ENCODE results near the gene TCEANC2.
"Not testable (repeated sequence)": the region's sequence is repeated elsewhere in the genome, so short reads cannot be mapped to it uniquely, and the experiment has no call there.

The TCEANC2 gene

GRCh38 chr1:54052934-54053744, at the start of gene TCEANC2, which contains the start of gene TMEM59:
TCEANC2 (plus strand) TSS chr1:54053608; CDS start chr1:54054423, 815 bp downstream.
TMEM59 (minus strand) TSS chr1:54053204; CDS start chr1:54053188, 16 bp downstream.
- peak; percentile 91 for DNase-seq

DNA sequence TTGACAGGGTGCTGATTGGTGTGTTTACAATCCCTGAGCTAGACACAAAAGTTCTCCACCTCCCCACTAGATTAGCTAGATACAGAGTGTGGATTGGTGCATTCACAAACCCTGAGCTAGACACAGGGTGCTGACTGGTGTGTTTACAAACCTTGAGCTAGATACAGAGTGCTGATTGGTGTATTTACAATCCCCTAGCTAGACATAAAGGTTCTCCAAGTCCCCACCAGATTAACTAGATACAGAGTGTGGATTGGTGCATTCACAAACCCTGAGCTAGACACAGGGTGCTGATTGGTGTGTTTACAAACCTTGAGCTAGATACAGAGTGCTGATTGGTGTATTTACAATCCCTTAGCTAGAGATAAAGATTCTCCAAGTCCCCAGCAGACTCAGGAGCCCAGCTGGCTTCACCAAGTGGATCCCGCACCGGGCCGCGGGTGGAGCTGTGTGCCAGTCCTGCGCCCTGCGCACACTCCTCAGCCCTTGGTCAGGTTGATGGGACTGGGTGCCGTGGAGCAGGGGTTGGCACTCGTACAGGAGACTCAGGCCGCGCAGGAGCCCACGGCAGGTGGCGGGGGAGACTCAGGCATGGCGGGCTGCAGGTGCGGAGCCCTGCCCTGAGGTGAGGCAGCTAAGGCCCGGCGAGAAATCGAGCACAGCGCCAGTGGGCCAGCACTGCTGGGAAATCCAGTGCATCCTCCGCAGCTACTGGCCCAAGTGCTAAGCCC, 49.5 kb upstream of the TCEANC2 start:
- DNase-seq, result not testable (repeated sequence)

DNA sequence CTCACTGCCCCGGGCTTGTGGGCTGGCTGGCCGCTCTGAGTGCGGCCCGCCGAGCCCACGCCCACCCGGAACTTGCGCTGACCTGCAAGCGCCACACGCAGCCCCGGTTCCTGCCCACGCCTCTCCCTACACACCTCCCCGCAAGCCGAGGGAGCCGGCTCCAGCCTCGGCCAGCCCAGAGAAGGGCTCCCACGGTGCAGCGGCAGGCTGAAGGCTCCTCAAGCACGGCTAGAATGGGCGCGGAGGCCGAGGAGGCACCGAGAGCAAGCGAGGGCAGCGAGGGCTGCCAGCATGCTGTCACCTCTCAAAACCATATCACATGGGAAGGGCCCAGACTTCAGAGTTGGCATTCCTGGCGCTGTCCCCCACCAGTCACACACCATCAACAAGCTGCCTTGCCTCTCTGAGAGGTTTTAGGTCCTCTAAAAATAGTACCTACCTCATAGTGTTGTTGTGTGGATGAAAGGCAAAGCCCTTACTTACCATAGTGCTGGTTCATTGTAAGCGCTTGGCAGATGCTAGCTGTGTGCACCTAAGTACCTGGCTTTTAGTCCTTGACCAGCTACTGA, 48.8 kb upstream of the TCEANC2 start:
- DNase-seq, result no peak

DNA sequence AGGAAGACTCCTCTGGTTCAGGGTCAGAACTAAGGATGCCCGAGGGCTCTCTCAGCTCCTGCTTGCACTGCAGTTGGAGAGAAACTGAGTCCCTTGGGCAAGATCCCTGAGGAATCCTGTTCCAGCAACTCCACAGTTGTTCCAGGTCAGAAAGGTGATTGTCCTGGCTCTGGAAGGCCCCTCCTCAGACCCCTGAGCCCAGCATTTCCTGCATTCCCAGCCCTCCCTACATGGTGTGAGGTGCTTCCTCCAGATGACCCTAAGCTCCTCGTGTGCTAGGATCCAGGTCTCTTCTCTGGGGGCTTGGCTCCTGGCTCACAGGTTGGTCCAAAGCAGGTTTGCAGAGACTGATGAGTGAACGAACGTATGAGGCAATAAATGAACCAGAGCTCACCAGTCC, 46.9 kb upstream of the TCEANC2 start:
- no peak for DNase-seq

GRCh38 chr1:54007613-54008012, 45.8 kb upstream of the TCEANC2 start:
- DNase-seq, result no peak

DNA sequence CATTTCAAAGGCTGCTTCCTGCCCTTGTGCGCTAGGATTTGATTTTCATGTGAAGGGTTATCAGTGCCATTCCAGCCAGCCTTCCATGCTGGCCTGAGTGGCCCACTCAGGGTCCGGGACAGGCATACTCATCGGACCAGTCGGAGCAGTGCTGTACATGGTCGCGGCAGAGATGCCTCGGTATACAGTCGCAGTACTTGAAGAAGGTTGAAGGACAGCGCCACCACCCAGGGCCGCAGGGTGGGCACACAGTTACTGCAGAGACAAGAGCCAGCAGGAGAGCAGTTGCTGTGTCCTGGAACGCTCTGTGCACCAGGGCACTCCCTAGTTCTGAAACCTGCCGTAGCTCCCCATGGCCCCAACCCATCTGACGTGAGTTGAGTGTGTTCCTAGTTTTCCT, 44.5 kb upstream of the TCEANC2 start:
- no peak for DNase-seq

GRCh38 chr1:54009406-54009805, 44.0 kb upstream of the TCEANC2 start:
- no peak for DNase-seq

- DNase-seq, result no peak
Measured at GRCh38 chr1:54010415-54011117, 42.8 kb upstream of the TCEANC2 start.

DNA sequence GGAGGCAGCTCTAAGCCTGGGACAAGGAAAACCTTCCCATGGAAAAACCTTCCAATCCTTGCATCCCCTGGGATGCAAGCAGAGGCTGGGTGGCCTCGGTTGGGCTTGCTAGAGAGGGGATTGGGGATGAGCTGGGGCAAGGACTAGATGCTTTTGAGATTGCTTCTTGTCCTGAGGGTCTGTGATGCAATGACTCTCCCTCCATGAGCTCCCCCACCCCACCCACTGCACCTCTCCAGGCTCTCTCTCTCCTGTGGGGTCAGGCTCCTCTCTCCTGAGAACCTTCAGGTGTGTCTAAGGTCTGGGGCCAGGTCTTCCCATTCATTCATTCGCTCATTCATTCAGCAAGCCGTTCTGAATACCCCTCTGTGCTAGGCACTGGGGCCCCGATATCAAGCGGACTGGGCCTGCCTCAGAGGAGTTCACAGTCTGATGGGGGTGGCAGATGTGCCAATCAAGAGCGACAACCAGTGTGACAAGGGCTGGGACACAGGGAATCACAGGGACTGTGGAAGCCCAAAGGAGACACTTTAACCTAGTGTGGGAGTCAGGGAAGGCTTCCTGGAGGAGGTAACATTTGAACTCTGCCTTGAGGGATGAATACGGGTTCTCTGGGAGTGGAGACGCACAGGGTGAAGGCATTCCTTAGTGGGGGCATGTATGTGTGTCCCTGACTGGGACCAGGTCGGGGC, 41.9 kb upstream of the TCEANC2 start:
- no peak for DNase-seq

DNA sequence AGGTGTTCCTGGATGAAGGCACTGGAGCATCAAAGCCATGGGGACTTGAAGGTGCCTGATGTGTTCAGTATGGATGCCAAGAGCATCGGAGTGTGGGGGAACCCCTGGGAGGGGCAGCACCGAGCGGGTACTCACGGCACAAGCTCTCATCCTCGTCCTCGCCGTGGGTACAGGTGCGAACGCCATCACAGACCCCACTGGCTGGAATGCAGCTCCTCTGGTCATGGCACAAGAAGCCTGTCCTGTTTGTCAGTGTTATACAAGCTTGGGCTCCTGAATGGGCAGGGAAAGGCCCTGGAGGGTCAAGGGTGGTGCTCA, 41.4 kb upstream of the TCEANC2 start:
- no peak for DNase-seq

DNA sequence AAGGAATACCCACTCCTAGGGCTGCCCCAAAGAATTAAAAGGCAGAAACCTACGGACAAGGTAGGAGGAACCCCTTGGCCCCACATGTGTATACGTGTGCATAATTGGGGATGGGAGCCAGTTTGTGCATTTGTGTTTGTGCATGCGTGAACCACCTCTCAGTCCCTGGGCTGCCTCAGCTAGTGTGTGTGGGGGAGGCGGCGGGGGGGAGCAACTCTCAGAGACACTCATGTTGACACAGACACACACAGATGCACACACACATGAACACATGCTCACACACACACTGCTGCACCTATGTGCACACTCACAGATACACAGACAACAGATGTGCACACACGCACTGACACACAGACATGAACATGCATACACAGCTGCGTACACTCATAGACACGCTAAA, 40.5 kb upstream of the TCEANC2 start:
- no peak for DNase-seq

GRCh38 chr1:54013393-54014008, 39.9 kb upstream of the TCEANC2 start:
- DNase-seq, result no peak

DNA sequence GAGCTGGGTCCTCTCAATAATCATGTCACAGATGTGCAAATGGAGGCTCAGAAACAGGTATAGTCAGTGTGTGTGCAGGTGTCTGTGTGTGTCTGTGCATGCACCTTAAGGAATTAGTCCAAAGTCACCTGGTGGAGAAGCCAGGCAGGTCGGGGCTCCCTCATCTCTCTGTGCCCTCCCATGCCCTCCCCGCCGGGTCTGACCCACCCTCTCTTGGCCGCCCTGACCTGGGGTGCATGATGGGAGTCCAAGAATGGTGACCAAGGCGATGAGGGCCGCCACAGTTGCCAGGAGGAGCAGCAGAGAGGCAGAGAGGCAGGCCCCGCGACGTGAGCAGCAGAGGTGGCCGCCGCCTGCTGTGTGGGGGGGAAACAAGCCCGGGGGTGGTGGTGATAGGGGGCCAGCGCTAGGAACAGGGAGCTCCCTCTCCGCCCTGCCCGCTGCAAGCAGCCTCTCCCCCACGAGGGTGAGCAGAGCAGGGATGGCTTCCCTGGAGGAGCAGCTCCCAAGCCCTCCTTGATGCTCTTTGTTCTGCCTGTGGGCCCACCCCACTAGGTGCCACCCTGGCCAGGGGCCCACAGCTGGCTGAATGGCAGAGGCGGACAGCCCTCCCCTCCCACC, 39.3 kb upstream of the TCEANC2 start:
- no peak for DNase-seq

DNA sequence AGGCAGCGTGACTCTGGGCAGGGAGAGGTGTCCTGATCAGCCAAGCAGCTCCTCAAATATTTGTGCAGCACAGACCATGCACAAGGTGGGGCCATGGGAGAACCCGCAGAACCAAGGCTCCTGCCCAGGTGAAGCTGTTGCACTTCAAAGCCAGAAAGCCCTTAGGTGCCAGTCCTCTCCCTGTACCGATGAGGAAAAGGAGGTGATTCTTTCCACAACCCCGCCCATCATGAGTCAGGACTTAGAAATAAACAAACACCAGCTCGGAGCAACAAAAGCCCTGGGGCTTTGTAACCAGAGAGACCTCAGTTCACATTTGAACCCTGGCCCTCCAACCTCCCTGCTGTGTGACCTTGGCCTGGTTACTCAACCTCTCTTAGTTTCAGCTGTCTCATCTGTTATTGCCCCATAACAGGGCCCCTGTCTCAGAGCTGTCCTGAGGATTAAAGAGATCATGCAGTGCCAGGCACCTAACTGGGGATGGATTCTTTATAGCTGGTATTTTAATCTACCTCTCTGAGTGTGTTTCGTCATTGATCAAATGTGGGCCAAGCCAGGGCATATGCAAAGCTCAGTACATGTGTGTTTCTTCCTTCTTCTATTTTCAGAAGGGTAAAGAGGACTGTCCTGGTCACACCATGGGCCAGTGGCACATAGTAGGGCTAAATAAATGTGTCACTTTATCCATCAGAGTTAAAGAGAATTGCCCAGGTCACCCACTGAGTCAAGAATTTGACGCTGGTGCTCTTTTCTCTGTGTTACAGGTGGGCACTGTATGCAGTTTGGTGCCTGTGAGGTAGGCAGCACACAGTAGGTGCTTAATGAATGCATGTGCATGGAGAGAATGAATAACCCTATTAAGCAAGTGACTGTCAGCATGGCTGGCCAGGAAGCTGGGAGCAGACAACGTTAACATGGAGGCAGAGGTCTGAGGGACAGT, 36.8 kb upstream of the TCEANC2 start:
- no peak for DNase-seq

DNA sequence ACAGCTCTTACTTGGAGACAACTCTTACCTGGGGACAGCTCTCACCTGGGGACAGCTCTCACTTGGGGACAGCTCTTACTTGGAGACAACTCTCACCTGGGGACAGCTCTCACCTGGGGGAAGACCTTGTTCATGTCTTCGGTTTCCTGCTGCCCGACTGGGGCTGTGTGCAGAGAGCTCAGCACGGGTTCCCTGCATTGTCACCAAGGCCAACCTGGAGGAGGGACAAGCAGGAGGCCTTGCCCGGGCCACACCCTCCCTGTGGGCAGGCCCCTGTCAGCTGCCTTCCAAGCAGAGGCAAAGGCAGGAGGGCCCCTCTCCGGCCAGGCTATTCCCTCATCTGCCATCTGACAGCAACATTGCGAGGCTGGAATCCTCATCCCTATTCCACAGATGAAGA, 35.4 kb upstream of the TCEANC2 start, which contains the start of gene LDLRAD1:
LDLRAD1 (minus strand) TSS at position 208 of the 400 bp plus-strand sequence; CDS start at position 134, 74 bp downstream.
- DNase-seq, result no peak

DNA sequence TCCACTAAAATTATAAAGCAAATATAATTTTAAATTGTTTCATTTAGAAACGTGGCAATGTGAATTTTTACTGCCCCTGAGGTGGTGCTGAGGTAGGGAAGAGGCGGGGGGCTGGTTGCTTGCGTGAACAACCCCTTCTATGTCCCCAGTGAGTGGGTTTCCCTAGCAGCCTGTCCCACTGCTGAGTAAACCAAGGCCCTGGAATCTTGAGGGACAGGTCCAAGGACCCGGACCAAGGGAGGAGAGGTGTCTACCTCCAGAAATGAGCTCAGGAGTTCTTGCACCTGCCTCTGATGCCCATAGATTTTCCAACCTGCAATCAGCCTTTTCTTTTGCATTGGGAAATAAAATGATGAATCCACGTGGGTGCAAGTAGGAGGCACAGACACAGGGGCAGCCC, 34.8 kb upstream of the TCEANC2 start:
- no peak for DNase-seq

DNA sequence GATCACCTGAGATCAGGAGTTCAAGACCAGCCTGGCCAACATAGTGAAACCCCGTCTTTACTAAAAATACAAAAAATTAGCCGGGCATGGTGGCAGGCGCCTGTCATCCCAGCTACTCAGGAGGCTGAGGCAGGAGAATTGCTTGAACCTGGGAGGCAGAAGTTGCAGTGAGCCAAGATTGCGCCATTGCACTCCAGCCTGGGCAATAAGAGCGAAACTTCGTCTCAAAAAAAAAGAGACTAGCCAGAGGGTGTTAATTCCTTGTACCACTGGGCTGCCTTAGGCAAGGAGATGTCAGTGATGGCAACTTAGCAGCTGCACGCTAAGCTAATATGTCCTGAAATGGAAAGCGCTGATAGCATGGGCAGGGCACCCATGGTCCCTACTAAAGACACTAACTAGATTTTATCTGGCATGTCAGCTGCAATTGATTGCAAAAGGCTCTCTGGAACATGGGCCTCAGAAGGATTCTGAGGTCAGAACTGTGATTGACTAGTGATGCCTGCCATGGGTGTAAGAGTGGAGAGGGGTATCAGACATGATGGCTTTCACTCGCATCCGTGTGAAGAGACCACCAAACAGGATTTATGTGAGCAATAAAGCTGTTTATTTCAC, 33.7 kb upstream of the TCEANC2 start:
- not testable (repeated sequence) for DNase-seq

DNA sequence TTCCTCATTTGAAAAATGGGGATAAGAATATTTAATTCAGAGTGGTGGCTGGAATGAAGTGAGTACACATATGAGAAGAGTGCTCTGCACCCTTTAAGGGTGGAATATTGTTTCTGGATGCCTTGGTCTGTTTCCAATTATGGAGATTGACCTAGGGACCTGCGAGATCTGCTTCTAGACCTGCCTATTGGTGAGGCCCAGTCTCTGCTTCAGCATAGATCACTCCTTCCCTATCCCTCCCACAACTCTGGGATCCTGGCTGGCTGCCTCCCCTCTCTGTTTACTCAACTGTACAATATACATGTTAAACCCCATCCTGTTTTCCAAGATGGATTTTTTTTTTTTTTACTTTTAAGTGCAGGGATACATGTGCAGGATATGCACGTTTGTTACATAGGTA, 29.1 kb upstream of the TCEANC2 start:
- no peak for DNase-seq

- DNase-seq, result not testable (repeated sequence)
Measured at GRCh38 chr1:54024811-54025210, 28.6 kb upstream of the TCEANC2 start.

GRCh38 chr1:54027848-54028247, 25.6 kb upstream of the TCEANC2 start:
- DNase-seq, result no peak
